AG08395 (cell line): Measurements from ENCODE around the gene RGSL1.

Experiments used
- DNase-seq: peaks from one replicate; pipeline ENCODE4 v3.0.0; 2012; ENCODE audit warnings: mixed read lengths, low spot score

The RGSL1 gene

GRCh38 chr1:182450087-182450486 is at the start of gene RGSL1:
RGSL1 (plus strand) TSS chr1:182450146; CDS start chr1:182450166, 20 bp downstream.
- DNase-seq, result no peak

- DNase-seq, result no peak
Observed at GRCh38 chr1:182400567-182400966, 49.4 kb upstream of the RGSL1 start, which contains the start of gene TEDDM1. TEDDM1 (minus strand) TSS chr1:182400667; CDS start chr1:182400485, 182 bp downstream.

- no peak for DNase-seq
Observed at GRCh38 chr1:182404781-182405180, 45.2 kb upstream of the RGSL1 start.

- no peak for DNase-seq
Observed at GRCh38 chr1:182405578-182405977, 44.4 kb upstream of the RGSL1 start.

- DNase-seq, result no peak
Observed at GRCh38 chr1:182406012-182406411, 43.9 kb upstream of the RGSL1 start.

GRCh38 chr1:182407724-182408123 is 42.2 kb upstream of the RGSL1 start:
- no peak for DNase-seq

- DNase-seq, result no peak
Observed at GRCh38 chr1:182408435-182409075, 41.4 kb upstream of the RGSL1 start.

GRCh38 chr1:182410138-182410537 is 39.8 kb upstream of the RGSL1 start:
- no peak for DNase-seq

GRCh38 chr1:182410620-182411273 is 39.2 kb upstream of the RGSL1 start:
- DNase-seq, result no peak

GRCh38 chr1:182413486-182413885 is 36.5 kb upstream of the RGSL1 start:
- no peak for DNase-seq

GRCh38 chr1:182413969-182414368 is 36.0 kb upstream of the RGSL1 start:
- DNase-seq, result no peak

- no peak for DNase-seq
Observed at GRCh38 chr1:182415789-182416188, 34.2 kb upstream of the RGSL1 start.

- no peak for DNase-seq
Observed at GRCh38 chr1:182426442-182427430, 23.2 kb upstream of the RGSL1 start.

GRCh38 chr1:182428043-182428442 is 21.9 kb upstream of the RGSL1 start:
- DNase-seq, result no peak

- no peak for DNase-seq
Observed at GRCh38 chr1:182430263-182431068, 19.5 kb upstream of the RGSL1 start.

- DNase-seq, result no peak
Observed at GRCh38 chr1:182431278-182431677, 18.7 kb upstream of the RGSL1 start.

- DNase-seq, result no peak
Observed at GRCh38 chr1:182433580-182433979, 16.4 kb upstream of the RGSL1 start.

- no peak for DNase-seq
Observed at GRCh38 chr1:182438326-182438725, 11.6 kb upstream of the RGSL1 start.

- DNase-seq, result no peak
Observed at GRCh38 chr1:182441719-182442118, 8.2 kb upstream of the RGSL1 start.

GRCh38 chr1:182442333-182442732 is 7.6 kb upstream of the RGSL1 start:
- DNase-seq, result no peak

GRCh38 chr1:182444497-182444896 is 5.4 kb upstream of the RGSL1 start:
- no peak for DNase-seq
